Loucy (cell line): ENCODE results near the gene SLC39A8.
"Not testable (repeated sequence)": the region's sequence is repeated elsewhere in the genome, so short reads cannot be mapped to it uniquely, and the experiment has no call there.

Experiments used
- H2AFZ ChIP-seq: fragments of 200-600 bp; sonication (generic); 2 replicates; pipeline ENCODE4 v1.6.0; 2016; ENCODE audit warnings: antibody characterized with exemption, mild to moderate bottlenecking, low read length, moderate library complexity
- H3F3A ChIP-seq: fragments of 200-600 bp; 2 replicates; pipeline ENCODE4 v1.6.0; 2016; ENCODE audit warnings: antibody characterized with exemption, low read depth, mild to moderate bottlenecking
- H3K27me3 ChIP-seq: fragments of 200-600 bp; sonication (generic); 2 replicates; pipeline ENCODE4 v1.6.1; 2014; ENCODE audit warnings: low read length, mild to moderate bottlenecking; ENCODE audit not compliant: insufficient read depth, poor library complexity, severe bottlenecking
- H3K36me3 ChIP-seq: fragments of 200-600 bp; sonication (generic); 2 replicates; pipeline ENCODE4 v1.6.1; 2016; ENCODE audit warnings: low read length; ENCODE audit not compliant: insufficient read depth
- H3K4me1 ChIP-seq: fragments of 200-600 bp; sonication (generic); 2 replicates; pipeline ENCODE4 v1.5.1; 2014; ENCODE audit warnings: low read length, mild to moderate bottlenecking; ENCODE audit not compliant: insufficient read depth, poor library complexity, severe bottlenecking
- H3K4me2 ChIP-seq: fragments of 200-600 bp; sonication (generic); 2 replicates; pipeline ENCODE4 v1.6.0; 2014; ENCODE audit warnings: antibody characterized with exemption, low read length, low read depth, mild to moderate bottlenecking; ENCODE audit not compliant: poor library complexity, severe bottlenecking
- H3K4me3 ChIP-seq: fragments of 200-600 bp; sonication (generic); 2 replicates; pipeline ENCODE4 v1.5.1; 2014; ENCODE audit warnings: low read length, mild to moderate bottlenecking, mixed read lengths; ENCODE audit not compliant: poor library complexity, severe bottlenecking
- H3K79me2 ChIP-seq: fragments of 200-600 bp; sonication (generic); 2 replicates; pipeline ENCODE4 v1.6.1; 2014; ENCODE audit warnings: low read length; ENCODE audit not compliant: insufficient read depth
- H3K9ac ChIP-seq: fragments of 200-600 bp; sonication (generic); 2 replicates; pipeline ENCODE4 v1.6.0; 2014; ENCODE audit warnings: mild to moderate bottlenecking, low read depth, low read length, moderate library complexity; ENCODE audit not compliant: poor library complexity, severe bottlenecking
- H3K9me2 ChIP-seq: fragments of 200-600 bp; sonication (generic); replicated peaks from 2 replicates; pipeline ENCODE4 v1.6.1; 2016; ENCODE audit warnings: low read depth, low read length, mixed read lengths
- H3K9me3 ChIP-seq: fragments of 200-600 bp; sonication (generic); 2 replicates; pipeline ENCODE4 v1.6.1; 2014; ENCODE audit warnings: mild to moderate bottlenecking, antibody characterized with exemption, low read length, low read depth; ENCODE audit not compliant: insufficient read depth
- H4K20me1 ChIP-seq: fragments of 200-600 bp; sonication (generic); 2 replicates; pipeline ENCODE4 v1.6.0; 2014; ENCODE audit warnings: antibody characterized with exemption, low read length, mild to moderate bottlenecking; ENCODE audit not compliant: insufficient read depth, poor library complexity, severe bottlenecking
- EZH2phosphoT487 ChIP-seq: fragments of 200-600 bp; IDR thresholded peaks from 2 replicates; pipeline ENCODE4 v1.6.1; 2018; ENCODE audit warnings: antibody characterized with exemption, mild to moderate bottlenecking, moderate library complexity, borderline replicate concordance
- TF ChIP-seq, protein P1 (sequence below): fragments of 200-600 bp; sonication (generic); conservative IDR thresholded peaks from 2 replicates; pipeline ENCODE4 v1.5.1; 2014; ENCODE audit warnings: mild to moderate bottlenecking, antibody characterized with exemption, low read length

The SLC39A8 gene

DNA sequence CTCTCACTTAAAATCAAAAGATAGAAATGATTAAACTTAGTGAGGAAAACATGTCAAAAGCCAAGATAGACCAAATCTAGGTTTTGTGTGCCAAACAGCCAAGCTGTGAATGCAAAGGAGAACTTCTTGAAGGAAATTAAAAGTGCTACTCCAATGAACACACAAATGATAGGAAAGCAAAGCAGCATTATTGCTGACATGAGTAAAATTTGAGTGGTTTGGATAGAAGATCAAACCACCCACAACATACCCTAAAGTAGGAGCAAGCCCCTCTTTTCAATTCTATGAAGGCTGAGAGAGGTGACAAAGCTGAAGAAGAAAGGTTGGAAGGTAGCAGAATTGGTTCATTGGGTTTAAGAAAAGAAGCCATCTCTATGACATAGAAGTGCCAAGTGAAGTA, 56.8 kb downstream of the SLC39A8 start:
- Histone ChIP-seq H3K4me3 (no peak overlapping the region), H3K4me1 (no peaks in the 10 kb centered on the region), H3K9me3 (no peaks in the 10 kb centered on the region), H3F3A (no peaks in the 10 kb centered on the region), H3K9ac (no peak overlapping the region), H4K20me1 (no peaks in the 10 kb centered on the region), H3K27me3 (no peaks in the 10 kb centered on the region), H3K79me2 (0 out of 2 replicates have a peak, but pooled peaks cover 4% of the 10 kb centered on the region), H3K36me3 (peaks cover 57% of the 10 kb centered on the region; the same call in 1 of the 2 replicates), H2AFZ (no peak overlapping the region), H3K9me2 (no peaks in the 10 kb centered on the region), H3K4me2 (no peak overlapping the region)
- TF ChIP-seq, protein P1, sequence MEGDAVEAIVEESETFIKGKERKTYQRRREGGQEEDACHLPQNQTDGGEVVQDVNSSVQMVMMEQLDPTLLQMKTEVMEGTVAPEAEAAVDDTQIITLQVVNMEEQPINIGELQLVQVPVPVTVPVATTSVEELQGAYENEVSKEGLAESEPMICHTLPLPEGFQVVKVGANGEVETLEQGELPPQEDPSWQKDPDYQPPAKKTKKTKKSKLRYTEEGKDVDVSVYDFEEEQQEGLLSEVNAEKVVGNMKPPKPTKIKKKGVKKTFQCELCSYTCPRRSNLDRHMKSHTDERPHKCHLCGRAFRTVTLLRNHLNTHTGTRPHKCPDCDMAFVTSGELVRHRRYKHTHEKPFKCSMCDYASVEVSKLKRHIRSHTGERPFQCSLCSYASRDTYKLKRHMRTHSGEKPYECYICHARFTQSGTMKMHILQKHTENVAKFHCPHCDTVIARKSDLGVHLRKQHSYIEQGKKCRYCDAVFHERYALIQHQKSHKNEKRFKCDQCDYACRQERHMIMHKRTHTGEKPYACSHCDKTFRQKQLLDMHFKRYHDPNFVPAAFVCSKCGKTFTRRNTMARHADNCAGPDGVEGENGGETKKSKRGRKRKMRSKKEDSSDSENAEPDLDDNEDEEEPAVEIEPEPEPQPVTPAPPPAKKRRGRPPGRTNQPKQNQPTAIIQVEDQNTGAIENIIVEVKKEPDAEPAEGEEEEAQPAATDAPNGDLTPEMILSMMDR, result no peak
- TF ChIP-seq EZH2phosphoT487, result no peak

DNA sequence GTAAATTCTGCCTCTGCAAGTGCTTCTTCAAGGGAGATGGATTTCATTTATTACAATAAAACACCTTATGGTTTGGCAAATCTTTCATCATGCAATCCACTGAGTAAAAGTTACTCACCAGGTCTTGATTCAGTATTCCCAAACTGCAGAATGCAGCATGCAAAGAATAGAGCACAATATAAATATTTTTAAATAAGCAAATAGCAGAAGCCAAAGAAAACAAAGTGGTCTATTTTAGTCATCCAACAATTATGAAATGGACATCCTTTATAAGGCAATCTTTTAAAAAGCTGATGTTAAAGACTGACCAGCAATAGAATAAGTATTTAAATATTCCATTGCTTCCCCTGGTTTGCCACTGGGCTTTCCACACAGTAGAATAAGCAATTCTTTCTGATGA, 59.5 kb downstream of the SLC39A8 start:
- H3F3A ChIP-seq, result no peaks in the 10 kb centered on the region
- peaks cover 41% of the 10 kb centered on the region; the same call in 1 of the 2 replicates for H3K36me3 ChIP-seq
- no peaks in the 10 kb centered on the region for H3K4me1 ChIP-seq
- no peaks in the 10 kb centered on the region for H3K9me2 ChIP-seq
- TF ChIP-seq, protein P1, result no peak
- TF ChIP-seq EZH2phosphoT487, result no peak
- no peak overlapping the region for H2AFZ ChIP-seq
- no peaks in the 10 kb centered on the region for H4K20me1 ChIP-seq
- no peaks in the 10 kb centered on the region for H3K9me3 ChIP-seq
- H3K27me3 ChIP-seq, result no peaks in the 10 kb centered on the region
- no peaks in the 10 kb centered on the region for H3K79me2 ChIP-seq
- H3K4me2 ChIP-seq, result no peak overlapping the region
- H3K4me3 ChIP-seq, result no peak overlapping the region
- H3K9ac ChIP-seq, result no peak overlapping the region

DNA sequence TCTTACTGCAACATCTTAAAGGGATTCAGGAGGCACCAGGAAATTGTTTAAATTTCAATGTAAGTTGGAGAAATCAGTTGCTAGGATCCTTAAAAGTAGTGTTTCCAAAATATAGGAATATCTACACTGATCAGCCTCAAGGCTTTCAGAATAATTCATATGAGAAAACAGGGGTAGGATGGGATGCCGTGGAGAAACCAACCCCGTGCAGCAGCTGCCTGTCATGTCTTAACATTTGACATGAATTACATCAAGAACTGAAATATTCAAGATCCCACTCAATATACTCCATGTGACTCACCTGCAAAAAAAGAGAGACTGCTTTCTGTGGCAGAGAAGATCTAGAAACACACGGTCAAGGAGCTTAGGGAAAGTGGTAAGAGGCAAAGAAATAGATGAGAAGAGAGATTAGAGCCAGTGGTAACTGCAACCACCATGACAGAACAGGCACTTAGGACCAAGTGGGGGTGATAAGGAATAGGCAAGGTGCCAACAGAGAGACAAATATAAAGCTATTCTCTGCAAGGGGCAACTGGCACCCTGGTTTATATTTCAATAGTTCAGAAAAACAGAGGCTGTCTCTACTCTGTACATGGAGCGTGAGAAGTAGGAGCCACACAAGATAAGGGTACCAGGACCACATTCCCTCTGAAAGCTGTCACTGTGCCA, 64.0 kb downstream of the SLC39A8 start:
- H4K20me1 ChIP-seq, result peaks cover 5% of the 10 kb centered on the region
- H3K9me3 ChIP-seq, result no peaks in the 10 kb centered on the region
- H3K4me3 ChIP-seq, result no peak overlapping the region
- H3K27me3 ChIP-seq, result no peaks in the 10 kb centered on the region
- H3K4me1 ChIP-seq, result no peaks in the 10 kb centered on the region
- TF ChIP-seq EZH2phosphoT487, result no peak
- TF ChIP-seq, protein P1, result no peak
- no peaks in the 10 kb centered on the region for H3F3A ChIP-seq
- no peak overlapping the region for H3K9ac ChIP-seq
- H3K36me3 ChIP-seq, result peaks cover 23% of the 10 kb centered on the region; the same call in 1 of the 2 replicates
- H3K9me2 ChIP-seq, result no peaks in the 10 kb centered on the region
- H2AFZ ChIP-seq, result no peak overlapping the region
- H3K79me2 ChIP-seq, result peaks cover 5% of the 10 kb centered on the region; the same call in 1 of the 2 replicates
- no peak overlapping the region for H3K4me2 ChIP-seq

DNA sequence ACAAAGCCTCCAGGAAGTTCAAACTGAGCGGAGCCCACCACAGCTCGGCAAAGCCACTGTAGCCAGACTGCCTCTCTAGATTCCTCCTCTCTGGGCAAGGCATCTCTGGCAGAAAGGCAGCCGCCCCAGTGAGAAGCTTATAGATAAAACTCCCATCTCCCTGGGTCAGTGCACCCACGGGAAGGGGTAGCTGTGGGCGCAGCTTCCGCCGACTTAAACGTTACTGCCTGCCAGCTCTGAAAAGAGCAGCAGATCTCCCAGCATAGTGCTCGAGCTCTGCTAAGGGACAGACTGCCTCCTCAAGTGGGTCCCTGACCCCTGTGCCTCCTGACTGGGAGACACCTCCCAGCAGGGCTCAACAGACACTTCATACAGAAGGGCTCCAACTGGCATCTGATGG, 72.0 kb downstream of the SLC39A8 start:
- not testable (repeated sequence) for H3K9me3 ChIP-seq, H3K27me3 ChIP-seq, H3K9me2 ChIP-seq, H3F3A ChIP-seq, H2AFZ ChIP-seq, H3K4me3 ChIP-seq, H3K9ac ChIP-seq, H4K20me1 ChIP-seq, H3K4me2 ChIP-seq, H3K4me1 ChIP-seq
- Histone ChIP-seq H3K79me2 (peaks cover 14% of the 10 kb centered on the region), H3K36me3 (peaks cover 12% of the 10 kb centered on the region; the same call in 1 of the 2 replicates)
